Neural progenitor cell (in vitro differentiated cells): Measurements from ENCODE around the gene FSTL4.

Experiments
- EZH2phosphoT487 ChIP-seq: fragments of 200-600 bp; sonication (generic); IDR thresholded peaks from 2 replicates; pipeline ENCODE4 v1.6.1; 2017; ENCODE audit warnings: antibody characterized with exemption
- TF ChIP-seq, protein P1 (sequence below): fragments of 200-600 bp; sonication (generic); IDR thresholded peaks from 2 replicates; pipeline ENCODE4 v1.5.1; 2017; ENCODE audit warnings: antibody characterized with exemption, mild to moderate bottlenecking

DNA sequence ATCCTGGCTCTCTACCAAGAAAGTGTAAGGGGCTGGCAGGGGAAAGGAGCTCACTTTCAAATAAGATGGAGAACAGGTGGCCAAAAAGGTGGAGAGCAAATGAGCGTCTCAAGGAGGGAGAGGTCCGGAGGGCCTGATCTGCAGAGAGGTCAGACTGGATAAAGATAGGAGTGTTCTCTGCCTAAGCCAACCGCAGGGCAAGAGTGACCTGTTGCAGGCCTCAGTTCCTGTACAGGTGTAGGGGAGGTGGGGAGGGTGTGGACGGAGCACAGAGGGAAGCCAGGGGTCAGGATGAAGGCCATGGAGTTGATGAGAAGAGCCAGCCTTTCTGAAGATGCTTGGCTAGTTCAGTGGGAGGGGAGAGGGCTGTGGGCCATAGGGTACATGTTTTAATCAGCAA is 320.8 kb downstream of the FSTL4 start:
- TF ChIP-seq, protein P1, sequence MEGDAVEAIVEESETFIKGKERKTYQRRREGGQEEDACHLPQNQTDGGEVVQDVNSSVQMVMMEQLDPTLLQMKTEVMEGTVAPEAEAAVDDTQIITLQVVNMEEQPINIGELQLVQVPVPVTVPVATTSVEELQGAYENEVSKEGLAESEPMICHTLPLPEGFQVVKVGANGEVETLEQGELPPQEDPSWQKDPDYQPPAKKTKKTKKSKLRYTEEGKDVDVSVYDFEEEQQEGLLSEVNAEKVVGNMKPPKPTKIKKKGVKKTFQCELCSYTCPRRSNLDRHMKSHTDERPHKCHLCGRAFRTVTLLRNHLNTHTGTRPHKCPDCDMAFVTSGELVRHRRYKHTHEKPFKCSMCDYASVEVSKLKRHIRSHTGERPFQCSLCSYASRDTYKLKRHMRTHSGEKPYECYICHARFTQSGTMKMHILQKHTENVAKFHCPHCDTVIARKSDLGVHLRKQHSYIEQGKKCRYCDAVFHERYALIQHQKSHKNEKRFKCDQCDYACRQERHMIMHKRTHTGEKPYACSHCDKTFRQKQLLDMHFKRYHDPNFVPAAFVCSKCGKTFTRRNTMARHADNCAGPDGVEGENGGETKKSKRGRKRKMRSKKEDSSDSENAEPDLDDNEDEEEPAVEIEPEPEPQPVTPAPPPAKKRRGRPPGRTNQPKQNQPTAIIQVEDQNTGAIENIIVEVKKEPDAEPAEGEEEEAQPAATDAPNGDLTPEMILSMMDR, result no peak
- TF ChIP-seq EZH2phosphoT487, result no peak
